GM12878 (cell line): ENCODE measurements around the gene WWC2. TPM values are rescaled to one million over a fixed set of nuclear protein-coding genes. Genes with fewer than 3 reads are reported as not detected.

Experiments used
- ATAC-seq: fragments of 200-7000 bp; cut with Tn5 transposase; 3 replicates; pipeline ENCODE4 v1.9.1; 2020; ENCODE audit warnings: mild to moderate bottlenecking, moderate library complexity
- BruUV-seq: library from RNA; stranded (reverse); fragments of 400-500 nt; replicated peaks from 2 replicates; lab custom pipeline; 2021; lab: Mats Ljungman, UMichigan
- CTCF ChIA-PET: fragments of 300-600 bp; sonication (Branson Sonifier 250); formaldehyde crosslinking; extraction: SDS; loops from one replicate; lab custom pipeline; 2021; ENCODE audit warnings: inconsistent platforms; lab: Yijun Ruan, JAX
- POLR2A ChIA-PET: fragments of 350-600 bp; formaldehyde crosslinking; extraction: SDS; loops from one replicate; lab custom pipeline; 2021; ENCODE audit warnings: inconsistent platforms; lab: Charles Lee
- RAD21 ChIA-PET: fragments of 300-600 bp; sonication (Branson Sonifier 250); formaldehyde crosslinking; loops from one replicate; lab custom pipeline; 2023; ENCODE audit warnings: antibody characterized with exemption; ENCODE audit not compliant: unreplicated experiment; lab: Charles Lee
- SMC1A ChIA-PET: fragments of 300-600 bp; sonication (Branson Sonifier 250); formaldehyde crosslinking; loops from one replicate; lab custom pipeline; 2023; ENCODE audit not compliant: unreplicated experiment, uncharacterized antibody; lab: Charles Lee
- DNase-seq: peaks from one replicate; pipeline ENCODE4 v3.0.0-alpha.2; 2011; ENCODE audit warnings: low read depth, low spot score
- FAIRE-seq: peaks from 3 replicates; lab custom pipeline; 2011; peaks lifted over from hg19 to GRCh38; lab: Jason Lieb, UNC
- H2AFZ ChIP-seq: 2 replicates; pipeline ENCODE4 v1.6.0; 2011; ENCODE audit warnings: low read depth, low read length, control low read depth; ENCODE audit not compliant: control insufficient read depth
- H3K27ac ChIP-seq: 2 replicates; pipeline ENCODE4 v1.5.1; 2011; ENCODE audit warnings: control low read depth; ENCODE audit not compliant: control insufficient read depth, insufficient read depth
- H3K27me3 ChIP-seq, 2 experiments: replicated peaks in 1 of 2; 2 replicates each; pipeline versions ENCODE4 v1.6.0 to v1.6.1; 2011; ENCODE audit warnings: low read length in 1 of 2; ENCODE audit not compliant: control insufficient read depth in 2 of 2, insufficient read depth in 2 of 2
- H3K36me3 ChIP-seq, 2 experiments: 2 replicates each; pipeline ENCODE4 v1.5.1; 2011; ENCODE audit warnings: low read length in 1 of 2; ENCODE audit not compliant: control insufficient read depth in 2 of 2, insufficient read depth in 2 of 2
- H3K4me1 ChIP-seq: 2 replicates; pipeline ENCODE4 v1.6.1; 2011; ENCODE audit warnings: mild to moderate bottlenecking, low read length, moderate library complexity, mixed read lengths; ENCODE audit not compliant: control insufficient read depth, insufficient read depth
- H3K4me2 ChIP-seq: 2 replicates; pipeline ENCODE4 v1.6.0; 2011; ENCODE audit warnings: control low read depth; ENCODE audit not compliant: control insufficient read depth, insufficient read depth
- H3K4me3 ChIP-seq: fragments of 200-600 bp; sonication (generic); 2 replicates; pipeline ENCODE4 v1.5.1; 2016
- H3K79me2 ChIP-seq: 2 replicates; pipeline ENCODE4 v1.6.0; 2011; ENCODE audit warnings: low read length; ENCODE audit not compliant: control insufficient read depth, insufficient read depth
- H3K9ac ChIP-seq: 2 replicates; pipeline ENCODE4 v1.8.0; 2011; ENCODE audit warnings: low read length, control low read depth, mixed read lengths; ENCODE audit not compliant: control insufficient read depth, insufficient read depth
- H3K9me3 ChIP-seq: replicated peaks from 3 replicates; pipeline ENCODE4 v1.5.1; 2011; ENCODE audit warnings: mild to moderate bottlenecking, low read length; ENCODE audit not compliant: control insufficient read depth, insufficient read depth
- H4K20me1 ChIP-seq: 2 replicates; pipeline ENCODE4 v1.6.0; 2011; ENCODE audit not compliant: control insufficient read depth, insufficient read depth
- EED ChIP-seq: sonication (generic); IDR thresholded peaks from 2 replicates; pipeline ENCODE4 v1.6.1; 2016; ENCODE audit warnings: antibody characterized with exemption, low read depth
- LARP7 ChIP-seq: fragments of 450-650 bp; IDR thresholded peaks from 2 replicates; pipeline ENCODE4 v1.6.1; 2017; ENCODE audit warnings: mild to moderate bottlenecking
- NFXL1 ChIP-seq: fragments of 450-650 bp; IDR thresholded peaks from 2 replicates; pipeline ENCODE4 v1.6.1; 2017; ENCODE audit warnings: antibody characterized with exemption, mild to moderate bottlenecking, borderline replicate concordance
- PAX8 ChIP-seq: fragments of 450-650 bp; IDR thresholded peaks from 2 replicates; pipeline ENCODE4 v1.6.1; 2017; ENCODE audit warnings: mild to moderate bottlenecking, moderate library complexity
- RAD21 ChIP-seq: IDR thresholded peaks from 2 replicates; pipeline ENCODE4 v1.6.1; 2011; ENCODE audit warnings: mild to moderate bottlenecking, low read depth, low read length, moderate library complexity; ENCODE audit not compliant: insufficient read depth
- RCOR1 ChIP-seq: conservative IDR thresholded peaks from 2 replicates; pipeline ENCODE4 v1.6.1; 2012; ENCODE audit warnings: low read depth, low read length, improper control_type of control experiment
- ZNF207 ChIP-seq: fragments of 450-650 bp; IDR thresholded peaks from 2 replicates; pipeline ENCODE4 v1.6.1; 2014; ENCODE audit warnings: antibody characterized with exemption, mild to moderate bottlenecking, borderline replicate concordance
- WGBS: methylation state at CpG from one replicate; pipeline ENCODE4 v1.1.6; 2016; ENCODE audit warnings: low lambda C conversion rate; ENCODE audit not compliant: insufficient replicate concordance, insufficient coverage; ENCODE audit errors: missing lambda C conversion rate; 5-methylcytosine and 5-hydroxymethylcytosine counted together
- in situ Hi-C: fragments of 300-500 bp; cut with MboI; formaldehyde crosslinking; loops from 9 replicates; pipeline ENCODE4 v1.14.3; 2018; ENCODE audit warnings: mixed read lengths
- intact Hi-C: fragments of 100-400 bp; cut with micrococcal nuclease; formaldehyde crosslinking; loops from one replicate; pipeline ENCODE4 v1.14.2; 2022; ENCODE audit not compliant: unreplicated experiment
- polyA plus RNA-seq, 11 experiments: library from polyadenylated mRNA; depleted of rRNA in 4 of 11; unstranded in 6 of 11; stranded (reverse) in 5 of 11; fragments of >200 nt; fragmentation: Nextera tagmentation in 4 of 11; fragmentation: Illumina TruSeq in 1 of 11; extraction: Ambion mirVana in 4 of 11; extraction: Trizol in 1 of 11; gene quantifications; 1 replicate in 1 of 11; 2 replicates in 10 of 11; pipeline versions ENCODE4 v1.2.1 to v1.2.3, GENCODE V29; 2011 to 2016; ENCODE audit warnings: inconsistent platforms in 2 of 11, missing spikeins in 2 of 11, low read depth in 1 of 11
- total RNA-seq, 4 experiments: library from RNA; depleted of rRNA in 3 of 4; stranded (reverse); fragments of >200 nt in 3 of 4; fragmentation: Illumina TruSeq in 1 of 4; extraction: Trizol in 1 of 4; gene quantifications; 2 replicates each; pipeline versions ENCODE4 v1.2.1 to v1.2.3, GENCODE V29; 2013 to 2021
- TF ChIP-seq, protein P1 (sequence below): fragments of 450-650 bp; IDR thresholded peaks from 2 replicates; pipeline ENCODE4 v1.6.1; 2018; ENCODE audit warnings: borderline replicate concordance, mild to moderate bottlenecking; ENCODE audit not compliant: partially characterized antibody
- TF ChIP-seq, protein P2 (sequence below): fragments of 150-350 bp; IDR thresholded peaks from 2 replicates; pipeline ENCODE4 v1.6.1; 2014; ENCODE audit warnings: mild to moderate bottlenecking, low read depth, low read length
- TF ChIP-seq, protein P3 (sequence below), 3 experiments: IDR thresholded peaks in 2 of 3; conservative IDR thresholded peaks in 1 of 3; 2 replicates each; pipeline ENCODE4 v1.5.1; 2011; ENCODE audit warnings: low read depth in 3 of 3, low read length in 3 of 3, mild to moderate bottlenecking in 3 of 3, control low read depth in 2 of 3, moderate library complexity in 2 of 3, inconsistent platforms in 1 of 3, mixed read lengths in 1 of 3; ENCODE audit not compliant: control insufficient read depth in 2 of 3, insufficient read depth in 1 of 3; ENCODE audit errors: extremely low read depth in 1 of 3
- TF ChIP-seq, protein P4 (sequence below): fragments of 450-650 bp; IDR thresholded peaks from 2 replicates; pipeline ENCODE4 v1.6.1; 2014; ENCODE audit warnings: mild to moderate bottlenecking

The WWC2 gene
- total and polyA plus RNA-seq, 10 of the 15 experiments (the other 5 are each of a cell fraction or from before 2014, with no cell fraction given), result 0.02 to 0.72 (median 0.06) TPM; not detected in 3

DNA sequence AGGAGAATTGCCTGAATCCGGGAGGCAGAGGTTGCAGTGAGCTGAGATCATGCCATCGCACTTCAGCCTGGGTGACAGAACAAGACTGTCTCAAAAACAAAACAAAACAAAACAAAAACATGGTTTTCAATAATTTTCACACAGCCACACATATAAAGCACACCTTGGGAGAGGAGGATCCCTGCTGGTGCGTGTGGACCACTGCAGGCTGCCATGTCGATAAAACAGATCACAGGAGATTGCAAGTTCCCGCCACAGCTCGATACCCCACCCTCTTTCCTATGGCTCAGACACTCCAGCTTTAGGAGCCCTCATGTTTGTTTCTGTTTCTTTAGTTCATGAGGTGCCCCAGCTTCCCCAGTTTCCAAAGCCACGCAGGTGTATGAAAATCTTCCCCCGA lies 254.5 kb downstream of the WWC2 start:
- in situ Hi-C loops, result no loop called here
- Histone ChIP-seq H3K36me3 (no peaks in the 10 kb centered on the region), H3K79me2 (no peaks in the 10 kb centered on the region), H3K9me3 (no peaks in the 10 kb centered on the region), H2AFZ (no peak overlapping the region)
- POLR2A ChIA-PET, result no interaction called here
- DNase-seq, result no peak
- WGBS, result 48% methylated on average over 8 of the region's 8 CpGs
- RAD21 ChIA-PET, result no interaction called here
- TF ChIP-seq RCOR1, result no peak
- no peak for TF ChIP-seq PAX8
- TF ChIP-seq NFXL1, result no peak
- no peak for TF ChIP-seq ZNF207
- TF ChIP-seq, protein P1, sequence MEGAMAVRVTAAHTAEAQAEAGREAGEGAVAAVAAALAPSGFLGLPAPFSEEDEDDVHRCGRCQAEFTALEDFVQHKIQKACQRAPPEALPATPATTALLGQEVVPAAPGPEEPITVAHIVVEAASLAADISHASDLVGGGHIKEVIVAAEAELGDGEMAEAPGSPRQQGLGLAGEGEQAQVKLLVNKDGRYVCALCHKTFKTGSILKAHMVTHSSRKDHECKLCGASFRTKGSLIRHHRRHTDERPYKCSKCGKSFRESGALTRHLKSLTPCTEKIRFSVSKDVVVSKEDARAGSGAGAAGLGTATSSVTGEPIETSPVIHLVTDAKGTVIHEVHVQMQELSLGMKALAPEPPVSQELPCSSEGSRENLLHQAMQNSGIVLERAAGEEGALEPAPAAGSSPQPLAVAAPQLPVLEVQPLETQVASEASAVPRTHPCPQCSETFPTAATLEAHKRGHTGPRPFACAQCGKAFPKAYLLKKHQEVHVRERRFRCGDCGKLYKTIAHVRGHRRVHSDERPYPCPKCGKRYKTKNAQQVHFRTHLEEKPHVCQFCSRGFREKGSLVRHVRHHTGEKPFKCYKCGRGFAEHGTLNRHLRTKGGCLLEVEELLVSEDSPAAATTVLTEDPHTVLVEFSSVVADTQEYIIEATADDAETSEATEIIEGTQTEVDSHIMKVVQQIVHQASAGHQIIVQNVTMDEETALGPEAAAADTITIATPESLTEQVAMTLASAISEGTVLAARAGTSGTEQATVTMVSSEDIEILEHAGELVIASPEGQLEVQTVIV, result no peak
- TF ChIP-seq LARP7, result no peak
- TF ChIP-seq, protein P2, sequence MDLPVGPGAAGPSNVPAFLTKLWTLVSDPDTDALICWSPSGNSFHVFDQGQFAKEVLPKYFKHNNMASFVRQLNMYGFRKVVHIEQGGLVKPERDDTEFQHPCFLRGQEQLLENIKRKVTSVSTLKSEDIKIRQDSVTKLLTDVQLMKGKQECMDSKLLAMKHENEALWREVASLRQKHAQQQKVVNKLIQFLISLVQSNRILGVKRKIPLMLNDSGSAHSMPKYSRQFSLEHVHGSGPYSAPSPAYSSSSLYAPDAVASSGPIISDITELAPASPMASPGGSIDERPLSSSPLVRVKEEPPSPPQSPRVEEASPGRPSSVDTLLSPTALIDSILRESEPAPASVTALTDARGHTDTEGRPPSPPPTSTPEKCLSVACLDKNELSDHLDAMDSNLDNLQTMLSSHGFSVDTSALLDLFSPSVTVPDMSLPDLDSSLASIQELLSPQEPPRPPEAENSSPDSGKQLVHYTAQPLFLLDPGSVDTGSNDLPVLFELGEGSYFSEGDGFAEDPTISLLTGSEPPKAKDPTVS, result no peak
- TF ChIP-seq, protein P3, sequence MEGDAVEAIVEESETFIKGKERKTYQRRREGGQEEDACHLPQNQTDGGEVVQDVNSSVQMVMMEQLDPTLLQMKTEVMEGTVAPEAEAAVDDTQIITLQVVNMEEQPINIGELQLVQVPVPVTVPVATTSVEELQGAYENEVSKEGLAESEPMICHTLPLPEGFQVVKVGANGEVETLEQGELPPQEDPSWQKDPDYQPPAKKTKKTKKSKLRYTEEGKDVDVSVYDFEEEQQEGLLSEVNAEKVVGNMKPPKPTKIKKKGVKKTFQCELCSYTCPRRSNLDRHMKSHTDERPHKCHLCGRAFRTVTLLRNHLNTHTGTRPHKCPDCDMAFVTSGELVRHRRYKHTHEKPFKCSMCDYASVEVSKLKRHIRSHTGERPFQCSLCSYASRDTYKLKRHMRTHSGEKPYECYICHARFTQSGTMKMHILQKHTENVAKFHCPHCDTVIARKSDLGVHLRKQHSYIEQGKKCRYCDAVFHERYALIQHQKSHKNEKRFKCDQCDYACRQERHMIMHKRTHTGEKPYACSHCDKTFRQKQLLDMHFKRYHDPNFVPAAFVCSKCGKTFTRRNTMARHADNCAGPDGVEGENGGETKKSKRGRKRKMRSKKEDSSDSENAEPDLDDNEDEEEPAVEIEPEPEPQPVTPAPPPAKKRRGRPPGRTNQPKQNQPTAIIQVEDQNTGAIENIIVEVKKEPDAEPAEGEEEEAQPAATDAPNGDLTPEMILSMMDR (IDR thresholded peaks at IDR 0.05 in 2 of 3, conservative IDR thresholded peaks at IDR 0.05 in 1 of 3; ENCODE audit: control insufficient read depth in 2 of 3, extremely low read depth in 1 of 3, insufficient read depth in 1 of 3, low read depth in 3 of 3, low read length in 3 of 3), result no peak
- TF ChIP-seq RAD21, result no peak
- TF ChIP-seq EED, result no peak
- TF ChIP-seq, protein P4, sequence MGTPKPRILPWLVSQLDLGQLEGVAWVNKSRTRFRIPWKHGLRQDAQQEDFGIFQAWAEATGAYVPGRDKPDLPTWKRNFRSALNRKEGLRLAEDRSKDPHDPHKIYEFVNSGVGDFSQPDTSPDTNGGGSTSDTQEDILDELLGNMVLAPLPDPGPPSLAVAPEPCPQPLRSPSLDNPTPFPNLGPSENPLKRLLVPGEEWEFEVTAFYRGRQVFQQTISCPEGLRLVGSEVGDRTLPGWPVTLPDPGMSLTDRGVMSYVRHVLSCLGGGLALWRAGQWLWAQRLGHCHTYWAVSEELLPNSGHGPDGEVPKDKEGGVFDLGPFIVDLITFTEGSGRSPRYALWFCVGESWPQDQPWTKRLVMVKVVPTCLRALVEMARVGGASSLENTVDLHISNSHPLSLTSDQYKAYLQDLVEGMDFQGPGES, result no peak
- TF ChIP-seq, all 136 proteins: peak for 0
- H3K4me3 ChIP-seq, result no peak overlapping the region
- BruUV-seq, result no TSS peak
- H3K9ac ChIP-seq, result no peak overlapping the region
- CTCF ChIA-PET, result no interaction called here
- no peak overlapping the region for H3K27ac ChIP-seq
- SMC1A ChIA-PET, result no interaction called here
- no peaks in the 10 kb centered on the region for H4K20me1 ChIP-seq
- H3K4me2 ChIP-seq, result no peak overlapping the region
- H3K27me3 ChIP-seq, result no peaks in the 10 kb centered on the region; a peak in 1 of 4 replicates
- ATAC-seq (no peak), FAIRE-seq (no peak)
- no peaks in the 10 kb centered on the region for H3K4me1 ChIP-seq
- intact Hi-C loops, result no loop called here
